GM19395 (cell line): ENCODE measurements around the gene UGT1A1.

Experiments used
- ATAC-seq: cut with Tn5 transposase; IDR thresholded peaks from one replicate; pipeline ENCODE4 v1.9.1; 2021; ENCODE audit warnings: mild to moderate bottlenecking, moderate library complexity; ENCODE audit not compliant: unreplicated experiment

UGT1A1 gene

GRCh38 chr2:233756429-233757081 lies 3.5 kb upstream of the UGT1A1 start:
- no peak for ATAC-seq

- ATAC-seq = no peak
Measured at GRCh38 chr2:233758141-233758540, 1.9 kb upstream of the UGT1A1 start.

GRCh38 chr2:233758849-233759248 lies 1.2 kb upstream of the UGT1A1 start:
- no peak for ATAC-seq

- ATAC-seq = no peak
Measured at GRCh38 chr2:233761040-233761769, 1.1 kb downstream of the UGT1A1 start.

GRCh38 chr2:233764264-233764663 lies 4.2 kb downstream of the UGT1A1 start:
- no peak for ATAC-seq

- ATAC-seq = no peak
Measured at GRCh38 chr2:233764761-233765160, 4.7 kb downstream of the UGT1A1 start.

GRCh38 chr2:233766416-233766815 lies 6.3 kb downstream of the UGT1A1 start:
- no peak for ATAC-seq

GRCh38 chr2:233768076-233768475 lies 8.0 kb downstream of the UGT1A1 start:
- ATAC-seq = no peak

GRCh38 chr2:233769260-233769659 lies 9.2 kb downstream of the UGT1A1 start:
- ATAC-seq = no peak

- ATAC-seq = no peak
Measured at GRCh38 chr2:233772153-233772552, 12.1 kb downstream of the UGT1A1 start.

GRCh38 chr2:233772583-233772982 lies 12.5 kb downstream of the UGT1A1 start:
- ATAC-seq = no peak

- no peak for ATAC-seq
Measured at GRCh38 chr2:233773854-233774253, 13.8 kb downstream of the UGT1A1 start.

GRCh38 chr2:233775414-233775813 lies 15.3 kb downstream of the UGT1A1 start:
- ATAC-seq = no peak

GRCh38 chr2:233778030-233778429 lies 18.0 kb downstream of the UGT1A1 start, which contains the start of gene MROH2A:
MROH2A (plus strand) TSS chr2:233778330; CDS start chr2:233779359, 1,029 bp downstream.
- ATAC-seq = no peak

- no peak for ATAC-seq
Measured at GRCh38 chr2:233779722-233780121, 19.7 kb downstream of the UGT1A1 start.

GRCh38 chr2:233780771-233781170 lies 20.7 kb downstream of the UGT1A1 start:
- ATAC-seq = no peak

- no peak for ATAC-seq
Measured at GRCh38 chr2:233789554-233789953, 29.5 kb downstream of the UGT1A1 start.

GRCh38 chr2:233791151-233791882 lies 31.2 kb downstream of the UGT1A1 start:
- no peak for ATAC-seq

- no peak for ATAC-seq
Measured at GRCh38 chr2:233791883-233792329, 31.8 kb downstream of the UGT1A1 start.

- ATAC-seq = no peak
Measured at GRCh38 chr2:233792720-233793119, 32.6 kb downstream of the UGT1A1 start.

GRCh38 chr2:233793465-233794127 lies 33.5 kb downstream of the UGT1A1 start:
- ATAC-seq = no peak
